ENCODE results near the gene ACOX1. TPM values are rescaled to one million over a fixed set of nuclear protein-coding genes. Genes with fewer than 3 reads are reported as not detected.
A peak's percentile ranks its signal among the peaks of the same experiment; 100 is the strongest.

The ACOX1 gene
- total and polyA plus RNA-seq, 2 of the 13 experiments (the other 11 are each of a cell fraction or from before 2014, with no cell fraction given): 86.4 to 120 TPM

DNA sequence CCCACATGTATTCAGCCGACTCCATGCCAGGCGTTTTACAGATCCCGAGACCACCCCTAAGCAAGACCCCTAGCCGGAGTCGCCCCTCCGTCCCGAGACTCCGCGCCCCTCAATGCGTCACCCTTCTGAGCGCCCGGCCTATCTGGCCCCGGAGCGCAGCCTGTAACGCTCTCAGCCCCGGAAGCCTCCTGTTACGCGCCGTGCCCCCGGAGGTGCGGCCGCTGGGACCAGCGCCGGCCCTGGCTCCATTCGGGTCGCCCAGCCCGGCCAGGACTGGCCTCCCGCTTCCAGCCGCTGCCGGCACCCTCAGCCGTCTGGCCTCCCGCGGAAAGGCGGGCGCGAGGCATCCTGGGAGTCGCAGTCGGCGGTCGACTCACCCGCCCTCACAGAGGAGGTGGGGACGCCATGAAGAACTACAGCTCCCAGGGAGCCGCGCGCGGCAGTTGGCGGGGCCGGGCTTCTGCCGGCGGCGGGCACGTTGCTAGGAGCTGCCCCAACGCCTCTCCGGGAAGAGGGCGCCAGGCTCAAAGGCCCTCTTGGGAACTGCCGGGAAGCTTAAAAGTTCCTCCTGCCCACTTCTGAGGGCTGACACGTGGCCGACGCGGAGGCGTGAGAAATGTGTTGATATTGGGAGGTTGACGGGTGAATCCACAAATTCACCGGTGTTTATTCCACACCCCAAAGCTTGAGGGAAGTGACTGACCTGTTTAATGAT is 38.1 kb downstream of the ACOX1 start, which contains the start of gene FBF1 (continued):
- TF ChIP-seq EED (CRISPR knock-in tag; IDR thresholded peaks at IDR 0.05): peak; percentile 52; the same call in 1 of the 2 replicates
- peak; percentile 59 for TF ChIP-seq GATAD2A (CRISPR knock-in tag; IDR thresholded peaks at IDR 0.05)
- TF ChIP-seq, protein P1, sequence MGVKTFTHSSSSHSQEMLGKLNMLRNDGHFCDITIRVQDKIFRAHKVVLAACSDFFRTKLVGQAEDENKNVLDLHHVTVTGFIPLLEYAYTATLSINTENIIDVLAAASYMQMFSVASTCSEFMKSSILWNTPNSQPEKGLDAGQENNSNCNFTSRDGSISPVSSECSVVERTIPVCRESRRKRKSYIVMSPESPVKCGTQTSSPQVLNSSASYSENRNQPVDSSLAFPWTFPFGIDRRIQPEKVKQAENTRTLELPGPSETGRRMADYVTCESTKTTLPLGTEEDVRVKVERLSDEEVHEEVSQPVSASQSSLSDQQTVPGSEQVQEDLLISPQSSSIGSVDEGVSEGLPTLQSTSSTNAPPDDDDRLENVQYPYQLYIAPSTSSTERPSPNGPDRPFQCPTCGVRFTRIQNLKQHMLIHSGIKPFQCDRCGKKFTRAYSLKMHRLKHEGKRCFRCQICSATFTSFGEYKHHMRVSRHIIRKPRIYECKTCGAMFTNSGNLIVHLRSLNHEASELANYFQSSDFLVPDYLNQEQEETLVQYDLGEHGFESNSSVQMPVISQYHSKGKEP (CRISPR knock-in tag; IDR thresholded peaks at IDR 0.05): peak; percentile 55
- no peak for TF ChIP-seq FLYWCH1 (CRISPR knock-in tag; IDR thresholded peaks at IDR 0.05)
- TF ChIP-seq, protein P2, sequence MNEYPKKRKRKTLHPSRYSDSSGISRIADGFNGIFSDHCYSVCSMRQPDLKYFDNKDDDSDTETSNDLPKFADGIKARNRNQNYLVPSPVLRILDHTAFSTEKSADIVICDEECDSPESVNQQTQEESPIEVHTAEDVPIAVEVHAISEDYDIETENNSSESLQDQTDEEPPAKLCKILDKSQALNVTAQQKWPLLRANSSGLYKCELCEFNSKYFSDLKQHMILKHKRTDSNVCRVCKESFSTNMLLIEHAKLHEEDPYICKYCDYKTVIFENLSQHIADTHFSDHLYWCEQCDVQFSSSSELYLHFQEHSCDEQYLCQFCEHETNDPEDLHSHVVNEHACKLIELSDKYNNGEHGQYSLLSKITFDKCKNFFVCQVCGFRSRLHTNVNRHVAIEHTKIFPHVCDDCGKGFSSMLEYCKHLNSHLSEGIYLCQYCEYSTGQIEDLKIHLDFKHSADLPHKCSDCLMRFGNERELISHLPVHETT (CRISPR knock-in tag; conservative IDR thresholded peaks at IDR 0.05): peak; percentile 86; the same call in 1 of the 2 replicates
- TF ChIP-seq AGO2 (optimal IDR thresholded peaks at IDR 0.05; ENCODE audit: low read depth, low read length): peak; percentile 100
- peak; percentile 83; the same call in 1 of the 2 replicates for TF ChIP-seq SNAI1 (CRISPR knock-in tag; IDR thresholded peaks at IDR 0.05; ENCODE audit: borderline replicate concordance)
- TF ChIP-seq SALL1 (CRISPR knock-in tag; IDR thresholded peaks at IDR 0.05): peak; percentile 92
- no peak; the same call in 1 of the 2 replicates for TF ChIP-seq TBP (CRISPR knock-in tag; IDR thresholded peaks at IDR 0.05)
- no peak for TF ChIP-seq ATF7 (IDR thresholded peaks at IDR 0.05)
- TF ChIP-seq ATF7 (CRISPR knock-in tag; IDR thresholded peaks at IDR 0.05): no peak; the same call in 1 of the 2 replicates
- TF ChIP-seq, protein P3, sequence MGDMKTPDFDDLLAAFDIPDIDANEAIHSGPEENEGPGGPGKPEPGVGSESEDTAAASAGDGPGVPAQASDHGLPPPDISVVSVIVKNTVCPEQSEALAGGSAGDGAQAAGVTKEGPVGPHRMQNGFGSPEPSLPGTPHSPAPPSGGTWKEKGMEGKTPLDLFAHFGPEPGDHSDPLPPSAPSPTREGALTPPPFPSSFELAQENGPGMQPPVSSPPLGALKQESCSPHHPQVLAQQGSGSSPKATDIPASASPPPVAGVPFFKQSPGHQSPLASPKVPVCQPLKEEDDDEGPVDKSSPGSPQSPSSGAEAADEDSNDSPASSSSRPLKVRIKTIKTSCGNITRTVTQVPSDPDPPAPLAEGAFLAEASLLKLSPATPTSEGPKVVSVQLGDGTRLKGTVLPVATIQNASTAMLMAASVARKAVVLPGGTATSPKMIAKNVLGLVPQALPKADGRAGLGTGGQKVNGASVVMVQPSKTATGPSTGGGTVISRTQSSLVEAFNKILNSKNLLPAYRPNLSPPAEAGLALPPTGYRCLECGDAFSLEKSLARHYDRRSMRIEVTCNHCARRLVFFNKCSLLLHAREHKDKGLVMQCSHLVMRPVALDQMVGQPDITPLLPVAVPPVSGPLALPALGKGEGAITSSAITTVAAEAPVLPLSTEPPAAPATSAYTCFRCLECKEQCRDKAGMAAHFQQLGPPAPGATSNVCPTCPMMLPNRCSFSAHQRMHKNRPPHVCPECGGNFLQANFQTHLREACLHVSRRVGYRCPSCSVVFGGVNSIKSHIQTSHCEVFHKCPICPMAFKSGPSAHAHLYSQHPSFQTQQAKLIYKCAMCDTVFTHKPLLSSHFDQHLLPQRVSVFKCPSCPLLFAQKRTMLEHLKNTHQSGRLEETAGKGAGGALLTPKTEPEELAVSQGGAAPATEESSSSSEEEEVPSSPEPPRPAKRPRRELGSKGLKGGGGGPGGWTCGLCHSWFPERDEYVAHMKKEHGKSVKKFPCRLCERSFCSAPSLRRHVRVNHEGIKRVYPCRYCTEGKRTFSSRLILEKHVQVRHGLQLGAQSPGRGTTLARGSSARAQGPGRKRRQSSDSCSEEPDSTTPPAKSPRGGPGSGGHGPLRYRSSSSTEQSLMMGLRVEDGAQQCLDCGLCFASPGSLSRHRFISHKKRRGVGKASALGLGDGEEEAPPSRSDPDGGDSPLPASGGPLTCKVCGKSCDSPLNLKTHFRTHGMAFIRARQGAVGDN (CRISPR knock-in tag; IDR thresholded peaks at IDR 0.05): peak; percentile 95
- peak; percentile 78 for TF ChIP-seq BCL6 (CRISPR knock-in tag; IDR thresholded peaks at IDR 0.05)
- TF ChIP-seq FOSL1 (CRISPR knock-in tag; IDR thresholded peaks at IDR 0.05; ENCODE audit: borderline replicate concordance): peak; percentile 22; the same call in 1 of the 2 replicates
- no peak for TF ChIP-seq ZNF550 (CRISPR knock-in tag; IDR thresholded peaks at IDR 0.05; ENCODE audit: borderline replicate concordance)
- TF ChIP-seq, protein P4, sequence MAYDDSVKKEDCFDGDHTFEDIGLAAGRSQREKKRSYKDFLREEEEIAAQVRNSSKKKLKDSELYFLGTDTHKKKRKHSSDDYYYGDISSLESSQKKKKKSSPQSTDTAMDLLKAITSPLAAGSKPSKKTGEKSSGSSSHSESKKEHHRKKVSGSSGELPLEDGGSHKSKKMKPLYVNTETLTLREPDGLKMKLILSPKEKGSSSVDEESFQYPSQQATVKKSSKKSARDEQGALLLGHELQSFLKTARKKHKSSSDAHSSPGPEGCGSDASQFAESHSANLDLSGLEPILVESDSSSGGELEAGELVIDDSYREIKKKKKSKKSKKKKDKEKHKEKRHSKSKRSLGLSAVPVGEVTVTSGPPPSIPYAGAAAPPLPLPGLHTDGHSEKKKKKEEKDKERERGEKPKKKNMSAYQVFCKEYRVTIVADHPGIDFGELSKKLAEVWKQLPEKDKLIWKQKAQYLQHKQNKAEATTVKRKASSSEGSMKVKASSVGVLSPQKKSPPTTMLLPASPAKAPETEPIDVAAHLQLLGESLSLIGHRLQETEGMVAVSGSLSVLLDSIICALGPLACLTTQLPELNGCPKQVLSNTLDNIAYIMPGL (CRISPR knock-in tag; IDR thresholded peaks at IDR 0.05; ENCODE audit: borderline replicate concordance in 1 of 2, low read depth in 1 of 2): peak; percentile 79 to 88; a peak in 3 of 4 replicates
- TF ChIP-seq, protein P5, sequence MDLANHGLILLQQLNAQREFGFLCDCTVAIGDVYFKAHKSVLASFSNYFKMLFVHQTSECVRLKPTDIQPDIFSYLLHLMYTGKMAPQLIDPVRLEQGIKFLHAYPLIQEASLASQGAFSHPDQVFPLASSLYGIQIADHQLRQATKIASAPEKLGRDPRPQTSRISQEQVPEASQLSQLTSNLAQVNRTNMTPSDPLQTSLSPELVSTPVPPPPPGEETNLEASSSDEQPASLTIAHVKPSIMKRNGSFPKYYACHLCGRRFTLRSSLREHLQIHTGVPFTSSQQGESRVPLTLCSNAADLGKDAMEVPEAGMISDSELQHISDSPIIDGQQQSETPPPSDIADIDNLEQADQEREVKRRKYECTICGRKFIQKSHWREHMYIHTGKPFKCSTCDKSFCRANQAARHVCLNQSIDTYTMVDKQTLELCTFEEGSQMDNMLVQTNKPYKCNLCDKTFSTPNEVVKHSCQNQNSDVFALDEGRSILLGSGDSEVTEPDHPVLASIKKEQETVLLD (CRISPR knock-in tag; IDR thresholded peaks at IDR 0.05; ENCODE audit: low read depth): peak; percentile 77
